Astrocyte (in vitro differentiated cells and primary cell): ENCODE results near the gene LRMDA. TPM values are rescaled to one million over a fixed set of nuclear protein-coding genes. Genes with fewer than 3 reads are reported as not detected.

Experiments
- DNase-seq: peaks from one replicate; pipeline ENCODE4 v3.0.0-alpha.2; 2010; ENCODE audit warnings: low read depth
- FAIRE-seq: peaks from 2 replicates; lab custom pipeline; 2011; peaks lifted over from hg19 to GRCh38; lab: Jason Lieb, UNC
- H2AFZ ChIP-seq: 2 replicates; pipeline ENCODE4 v1.6.0; 2012; ENCODE audit warnings: low read depth, low read length, inconsistent platforms
- H3K27ac ChIP-seq: 2 replicates; pipeline ENCODE4 v1.5.1; 2011; ENCODE audit warnings: low read depth, low read length, inconsistent platforms
- H3K27me3 ChIP-seq: 2 replicates; pipeline ENCODE4 v1.6.0; 2011; ENCODE audit warnings: low read length, inconsistent platforms; ENCODE audit not compliant: insufficient read depth
- H3K36me3 ChIP-seq: 2 replicates; pipeline ENCODE4 v1.5.1; 2011; ENCODE audit warnings: low read length, inconsistent platforms; ENCODE audit not compliant: insufficient read depth
- H3K4me1 ChIP-seq: 2 replicates; pipeline ENCODE4 v1.5.1; 2011; ENCODE audit warnings: low read length, inconsistent platforms; ENCODE audit not compliant: insufficient read depth
- H3K4me2 ChIP-seq: 2 replicates; pipeline ENCODE4 v1.6.0; 2012; ENCODE audit warnings: low read length, inconsistent platforms
- H3K4me3 ChIP-seq: 2 replicates; pipeline ENCODE4 v1.5.1; 2011; ENCODE audit warnings: low read depth, mild to moderate bottlenecking, low read length, inconsistent platforms; ENCODE audit not compliant: insufficient read depth
- H3K79me2 ChIP-seq: 2 replicates; pipeline ENCODE4 v1.6.0; 2012; ENCODE audit warnings: mild to moderate bottlenecking, low read length, inconsistent platforms; ENCODE audit not compliant: insufficient read depth
- H3K9ac ChIP-seq: 2 replicates; pipeline ENCODE4 v1.6.0; 2012; ENCODE audit warnings: mild to moderate bottlenecking, low read length, inconsistent platforms
- H3K9me3 ChIP-seq: 2 replicates; pipeline ENCODE4 v1.5.1; 2012; ENCODE audit warnings: low read depth, mild to moderate bottlenecking, low read length, inconsistent platforms; ENCODE audit not compliant: insufficient read depth
- H4K20me1 ChIP-seq: 2 replicates; pipeline ENCODE4 v1.6.0; 2012; ENCODE audit warnings: low read length, inconsistent platforms; ENCODE audit not compliant: insufficient read depth
- H3K27ac Mint-ChIP-seq: one replicate; pipeline ENCODE4 v1.8.0; 2021; ENCODE audit warnings: mild to moderate bottlenecking, mixed read lengths; ENCODE audit not compliant: unreplicated experiment
- H3K27me3 Mint-ChIP-seq: one replicate; pipeline ENCODE4 v1.8.0; 2021; ENCODE audit warnings: low read depth, mixed read lengths; ENCODE audit not compliant: unreplicated experiment
- H3K36me3 Mint-ChIP-seq: one replicate; pipeline ENCODE4 v1.8.0; 2021; ENCODE audit warnings: low read depth, mixed read lengths; ENCODE audit not compliant: unreplicated experiment
- H3K4me1 Mint-ChIP-seq: one replicate; pipeline ENCODE4 v1.8.0; 2021; ENCODE audit warnings: low read depth, mixed read lengths; ENCODE audit not compliant: unreplicated experiment
- H3K4me3 Mint-ChIP-seq: one replicate; pipeline ENCODE4 v1.8.0; 2021; ENCODE audit warnings: mild to moderate bottlenecking, moderate library complexity, mixed read lengths; ENCODE audit not compliant: unreplicated experiment
- H3K9me3 Mint-ChIP-seq: one replicate; pipeline ENCODE4 v1.8.0; 2021; ENCODE audit warnings: mild to moderate bottlenecking, mixed read lengths; ENCODE audit not compliant: unreplicated experiment
- EZH2 ChIP-seq: IDR thresholded peaks from 2 replicates; pipeline ENCODE4 v1.6.1; 2012; ENCODE audit warnings: mild to moderate bottlenecking, low read length, inconsistent platforms; ENCODE audit not compliant: insufficient read depth
- total RNA-seq: library from RNA; stranded (reverse); gene quantifications from 2 replicates; pipeline ENCODE4 v1.2.1, GENCODE V29; 2021
- TF ChIP-seq, protein P1 (sequence below): IDR thresholded peaks from 2 replicates; pipeline ENCODE4 v1.5.1; 2011; ENCODE audit warnings: low read depth, mild to moderate bottlenecking, inconsistent platforms, low read length, moderate library complexity; ENCODE audit not compliant: insufficient read depth

LRMDA gene
- total RNA-seq, 1 donor from 2014 or later = 2.7 TPM

DNA sequence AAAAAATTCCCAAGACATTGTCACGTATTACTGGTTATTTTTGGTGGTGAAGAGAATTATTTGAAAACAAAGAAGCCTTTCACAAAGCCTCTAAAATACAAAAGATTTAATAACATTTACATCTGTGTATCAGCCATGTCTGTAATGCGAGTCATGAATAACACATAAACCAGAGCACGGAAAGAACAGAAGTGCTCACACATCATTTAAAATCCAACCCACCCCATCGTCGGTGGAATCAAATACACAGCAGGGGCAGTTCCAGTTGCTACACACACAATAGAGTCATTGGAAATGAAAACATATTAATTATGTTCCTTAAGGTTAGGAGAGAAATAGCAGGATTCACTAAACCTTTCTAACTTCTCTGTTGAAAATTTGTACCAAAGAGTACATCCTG, 1108.9 kb downstream of the LRMDA start:
- no peak for DNase-seq
- no peak for FAIRE-seq
- no peaks in the 10 kb centered on the region for H4K20me1 ChIP-seq
- no peak overlapping the region for H3K9ac ChIP-seq
- H3K27ac Mint-ChIP-seq = no peak overlapping the region
- H3K27ac ChIP-seq = no peak overlapping the region
- H3K4me1 ChIP-seq = peaks cover 10% of the 10 kb centered on the region
- H3K9me3 ChIP-seq = no peaks in the 10 kb centered on the region
- H3K4me2 ChIP-seq = no peak overlapping the region
- TF ChIP-seq EZH2 = no peak
- TF ChIP-seq, protein P1, sequence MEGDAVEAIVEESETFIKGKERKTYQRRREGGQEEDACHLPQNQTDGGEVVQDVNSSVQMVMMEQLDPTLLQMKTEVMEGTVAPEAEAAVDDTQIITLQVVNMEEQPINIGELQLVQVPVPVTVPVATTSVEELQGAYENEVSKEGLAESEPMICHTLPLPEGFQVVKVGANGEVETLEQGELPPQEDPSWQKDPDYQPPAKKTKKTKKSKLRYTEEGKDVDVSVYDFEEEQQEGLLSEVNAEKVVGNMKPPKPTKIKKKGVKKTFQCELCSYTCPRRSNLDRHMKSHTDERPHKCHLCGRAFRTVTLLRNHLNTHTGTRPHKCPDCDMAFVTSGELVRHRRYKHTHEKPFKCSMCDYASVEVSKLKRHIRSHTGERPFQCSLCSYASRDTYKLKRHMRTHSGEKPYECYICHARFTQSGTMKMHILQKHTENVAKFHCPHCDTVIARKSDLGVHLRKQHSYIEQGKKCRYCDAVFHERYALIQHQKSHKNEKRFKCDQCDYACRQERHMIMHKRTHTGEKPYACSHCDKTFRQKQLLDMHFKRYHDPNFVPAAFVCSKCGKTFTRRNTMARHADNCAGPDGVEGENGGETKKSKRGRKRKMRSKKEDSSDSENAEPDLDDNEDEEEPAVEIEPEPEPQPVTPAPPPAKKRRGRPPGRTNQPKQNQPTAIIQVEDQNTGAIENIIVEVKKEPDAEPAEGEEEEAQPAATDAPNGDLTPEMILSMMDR = no peak
- no peak overlapping the region for H3K4me3 ChIP-seq
- H3K4me1 Mint-ChIP-seq = peaks cover 10% of the 10 kb centered on the region
- no peak overlapping the region for H3K4me3 Mint-ChIP-seq
- H3K27me3 Mint-ChIP-seq = no peaks in the 10 kb centered on the region
- H3K27me3 ChIP-seq = no peaks in the 10 kb centered on the region
- H2AFZ ChIP-seq = no peak overlapping the region
- no peaks in the 10 kb centered on the region for H3K9me3 Mint-ChIP-seq
- H3K36me3 ChIP-seq = no peaks in the 10 kb centered on the region
- no peaks in the 10 kb centered on the region for H3K36me3 Mint-ChIP-seq
- H3K79me2 ChIP-seq = no peaks in the 10 kb centered on the region

DNA sequence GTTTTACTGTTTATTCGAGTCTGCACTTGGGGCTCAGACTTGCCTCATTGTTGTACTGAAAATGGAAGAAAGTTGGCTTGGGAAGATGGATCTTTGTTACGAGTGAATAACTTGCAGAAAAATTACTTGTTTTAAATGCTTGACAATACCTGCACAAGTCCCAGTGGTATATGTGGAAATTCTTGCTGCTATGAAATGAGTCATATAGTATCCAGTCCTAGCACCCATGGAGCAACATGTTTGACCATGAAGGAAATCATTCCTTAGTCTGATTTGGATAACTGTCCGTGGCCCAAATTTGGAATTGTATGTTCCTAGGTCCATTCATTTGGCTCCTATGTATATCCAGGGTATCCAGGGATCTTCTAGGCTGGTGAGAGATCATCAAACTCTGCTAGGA, 1109.4 kb downstream of the LRMDA start:
- Mint-ChIP-seq H3K4me1 (peaks cover 10% of the 10 kb centered on the region), H3K4me3 (no peak overlapping the region), H3K27ac (no peak overlapping the region), H3K27me3 (no peaks in the 10 kb centered on the region), H3K36me3 (no peaks in the 10 kb centered on the region), H3K9me3 (no peaks in the 10 kb centered on the region)
- FAIRE-seq = no peak
- no peaks in the 10 kb centered on the region for H3K79me2 ChIP-seq
- no peaks in the 10 kb centered on the region for H3K27me3 ChIP-seq
- no peak overlapping the region for H3K27ac ChIP-seq
- H3K4me1 ChIP-seq = peaks cover 10% of the 10 kb centered on the region
- no peak overlapping the region for H3K4me2 ChIP-seq
- H4K20me1 ChIP-seq = no peaks in the 10 kb centered on the region
- DNase-seq = no peak
- no peaks in the 10 kb centered on the region for H3K36me3 ChIP-seq
- H3K9ac ChIP-seq = no peak overlapping the region
- TF ChIP-seq, protein P1 = no peak
- TF ChIP-seq EZH2 = no peak
- H3K9me3 ChIP-seq = no peaks in the 10 kb centered on the region
- H3K4me3 ChIP-seq = no peak overlapping the region
- H2AFZ ChIP-seq = no peak overlapping the region

DNA sequence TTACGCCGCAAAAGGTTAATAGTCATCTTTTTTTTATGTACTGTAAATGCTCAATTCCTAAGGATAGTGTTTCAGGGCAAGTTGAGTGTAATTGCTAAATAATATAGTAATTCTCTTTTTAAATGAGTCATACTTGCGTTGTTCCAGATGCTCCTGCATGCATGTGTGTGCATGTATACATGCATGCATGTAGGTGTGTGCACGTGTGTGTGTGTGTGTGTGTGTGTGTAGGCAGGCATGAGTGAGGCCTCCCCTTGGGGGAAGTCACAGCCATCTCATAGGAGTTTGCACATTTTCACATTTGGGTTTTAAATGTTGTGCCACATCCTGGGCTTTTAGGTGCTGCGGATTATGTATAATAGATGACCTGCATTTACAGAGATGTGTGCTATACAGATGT, 1110.4 kb downstream of the LRMDA start:
- Mint-ChIP-seq H3K36me3 (no peaks in the 10 kb centered on the region), H3K27me3 (no peaks in the 10 kb centered on the region), H3K27ac (no peak overlapping the region), H3K4me3 (no peak overlapping the region), H3K9me3 (no peaks in the 10 kb centered on the region), H3K4me1 (peaks cover 10% of the 10 kb centered on the region)
- peaks cover 10% of the 10 kb centered on the region for H3K4me1 ChIP-seq
- no peaks in the 10 kb centered on the region for H3K9me3 ChIP-seq
- FAIRE-seq (no peak), DNase-seq (no peak)
- no peak overlapping the region for H3K27ac ChIP-seq
- H3K79me2 ChIP-seq = no peaks in the 10 kb centered on the region
- H3K4me3 ChIP-seq = no peak overlapping the region
- H4K20me1 ChIP-seq = no peaks in the 10 kb centered on the region
- TF ChIP-seq, protein P1 = no peak
- no peak for TF ChIP-seq EZH2
- H3K9ac ChIP-seq = no peak overlapping the region
- no peak overlapping the region for H2AFZ ChIP-seq
- no peaks in the 10 kb centered on the region for H3K27me3 ChIP-seq
- no peaks in the 10 kb centered on the region for H3K36me3 ChIP-seq
- H3K4me2 ChIP-seq = no peak overlapping the region
